Left cardiac atrium (tissue), 4 donors: ENCODE data around the gene ZRANB1. TPM values are rescaled to one million over a fixed set of nuclear protein-coding genes. Genes with fewer than 3 reads are reported as not detected.
A peak's percentile ranks its signal among the peaks of the same experiment; 100 is the strongest.

ENCODE experiments used
- ATAC-seq, 2 donors: fragments of 200-7000 bp; cut with Tn5 transposase; one replicate each; pipeline ENCODE4 v1.9.1; 2020; ENCODE audit warnings: mild to moderate bottlenecking in 2 of 2, moderate library complexity in 2 of 2
- DNase-seq: peaks from one replicate; pipeline ENCODE4 v3.0.0-alpha.2; 2020
- intact Hi-C, 2 donors: fragments of 100-400 bp; cut with DNase I; formaldehyde crosslinking; loops; one replicate each; pipeline versions ENCODE4 v1.14.1 to v1.15.1; 2022 to 2023
- total RNA-seq, 2 donors: library from RNA; stranded (reverse); fragmentation: NEBNext Ultra II Directional; extraction: Animal tissue kit (Norgen Biotek cat#: 25700); gene quantifications; one replicate each; pipeline ENCODE4 v1.2.1, GENCODE V29; 2021
- donor health status: DM: no; HTN: yes; CAD: no.
- donor health status: DM: no; HTN: yes; CAD: no; lungs with severe emphysema.
- donor health status: DM: yes; HTN: yes; CAD: no.
- donor health status: Dilated cardiomyopathy.

Gene ZRANB1
- total RNA-seq, 2 donors from 2014 or later = 22.9 to 25.7 TPM

- DNase-seq (no peak), ATAC-seq (peak; percentile 7 to 47)
- intact Hi-C loops = no loop called here
These were observed 81.3 kb downstream of the ZRANB1 start for GRCh38 chr10:125023255-125023654.

- DNase-seq (peak; percentile 75), ATAC-seq (peak; percentile 54 to 62)
These were observed 82.1 kb downstream of the ZRANB1 start for GRCh38 chr10:125023862-125024496.

GRCh38 chr10:125024497-125025234 is 82.7 kb downstream of the ZRANB1 start:
- intact Hi-C loops = no loop called here
- DNase-seq (no peak), ATAC-seq (no peak)

More at GRCh38 chr10:125023862-125024496, 82.1 kb downstream of the ZRANB1 start:
- intact Hi-C loops = no loop called here

GRCh38 chr10:125025341-125025740 is 83.4 kb downstream of the ZRANB1 start:
- intact Hi-C loops = no loop called here
- DNase-seq (no peak), ATAC-seq (no peak)

- intact Hi-C loops = no loop called here
- DNase-seq = no peak
- no peak for ATAC-seq
These were observed 84.4 kb downstream of the ZRANB1 start for GRCh38 chr10:125026036-125026931.

- intact Hi-C loops = no loop called here
- no peak for ATAC-seq
- DNase-seq = no peak
These were observed 85.2 kb downstream of the ZRANB1 start for GRCh38 chr10:125026974-125027735.

GRCh38 chr10:125027871-125028869 is 86.2 kb downstream of the ZRANB1 start:
- no peak for DNase-seq
- intact Hi-C loops = no loop called here
- ATAC-seq = peak; percentile 29 to 40

GRCh38 chr10:125029584-125030242 is 87.8 kb downstream of the ZRANB1 start:
- DNase-seq (no peak), ATAC-seq (no peak)
- intact Hi-C loops = no loop called here

GRCh38 chr10:125030567-125031197 is 88.8 kb downstream of the ZRANB1 start:
- intact Hi-C loops = no loop called here
- DNase-seq = no peak
- ATAC-seq = no peak

GRCh38 chr10:125032474-125033020 is 90.6 kb downstream of the ZRANB1 start:
- ATAC-seq (no peak), DNase-seq (no peak)
- intact Hi-C loops = no loop called here

- intact Hi-C loops = no loop called here
- ATAC-seq (no peak), DNase-seq (no peak)
These were observed 91.4 kb downstream of the ZRANB1 start for GRCh38 chr10:125033146-125033924.

- DNase-seq = no peak
- intact Hi-C loops = no loop called here
These were observed 92.8 kb downstream of the ZRANB1 start for GRCh38 chr10:125034675-125035074.

GRCh38 chr10:125035136-125035535 is 93.2 kb downstream of the ZRANB1 start:
- ATAC-seq (peak in 1 of 2 donors; percentile 8), DNase-seq (no peak)
- intact Hi-C loops = no loop called here

More at GRCh38 chr10:125034675-125035074, 92.8 kb downstream of the ZRANB1 start:
- ATAC-seq = no peak

- intact Hi-C loops = no loop called here
- no peak for DNase-seq
- ATAC-seq = no peak
These were observed 93.8 kb downstream of the ZRANB1 start for GRCh38 chr10:125035588-125036295.
